Lower lobe of right lung (tissue), 2 donors: ENCODE measurements around the gene KLHL42. TPM values are rescaled to one million over a fixed set of nuclear protein-coding genes. Genes with fewer than 3 reads are reported as not detected.

Source experiments
- ATAC-seq, 2 donors: fragments of 200-7000 bp; cut with Tn5 transposase; one replicate each; pipeline ENCODE4 v1.9.1; 2020 to 2022; ENCODE audit warnings: mild to moderate bottlenecking in 2 of 2, moderate library complexity in 2 of 2
- DNase-seq: peaks from one replicate; pipeline ENCODE4 v3.0.0-alpha.2; 2020
- H3K27ac ChIP-seq: fragments of 200-600 bp; one replicate; pipeline ENCODE4 v1.8.0; 2022
- H3K27me3 ChIP-seq: fragments of 200-600 bp; one replicate; pipeline ENCODE4 v1.8.0; 2022; ENCODE audit warnings: low read depth
- H3K36me3 ChIP-seq: fragments of 200-600 bp; one replicate; pipeline ENCODE4 v1.8.0; 2022; ENCODE audit warnings: mild to moderate bottlenecking
- H3K4me1 ChIP-seq: fragments of 200-600 bp; one replicate; pipeline ENCODE4 v1.8.0; 2022
- H3K4me3 ChIP-seq: fragments of 200-600 bp; one replicate; pipeline ENCODE4 v1.8.0; 2022; ENCODE audit warnings: mild to moderate bottlenecking
- H3K9me3 ChIP-seq: fragments of 200-600 bp; one replicate; pipeline ENCODE4 v1.8.0; 2022
- CTCF ChIP-seq: fragments of 200-600 bp; IDR thresholded peaks from one replicate; pipeline ENCODE4 v1.8.0; 2022; ENCODE audit warnings: antibody characterized with exemption, mild to moderate bottlenecking
- intact Hi-C: fragments of 100-400 bp; cut with DNase I; formaldehyde crosslinking; loops from one replicate; pipeline ENCODE4 v1.11.0; 2022
- total RNA-seq: library from RNA; stranded (reverse); fragmentation: NEBNext Ultra II Directional; extraction: Animal tissue kit (Norgen Biotek cat#: 25700); gene quantifications from one replicate; pipeline ENCODE4 v1.2.1, GENCODE V29; 2021
- donor health status: DM: no; HTN: yes; CAD: no; lungs with severe emphysema.

KLHL42 gene
- total RNA-seq, 1 donor from 2014 or later = 19.1 TPM

DNA sequence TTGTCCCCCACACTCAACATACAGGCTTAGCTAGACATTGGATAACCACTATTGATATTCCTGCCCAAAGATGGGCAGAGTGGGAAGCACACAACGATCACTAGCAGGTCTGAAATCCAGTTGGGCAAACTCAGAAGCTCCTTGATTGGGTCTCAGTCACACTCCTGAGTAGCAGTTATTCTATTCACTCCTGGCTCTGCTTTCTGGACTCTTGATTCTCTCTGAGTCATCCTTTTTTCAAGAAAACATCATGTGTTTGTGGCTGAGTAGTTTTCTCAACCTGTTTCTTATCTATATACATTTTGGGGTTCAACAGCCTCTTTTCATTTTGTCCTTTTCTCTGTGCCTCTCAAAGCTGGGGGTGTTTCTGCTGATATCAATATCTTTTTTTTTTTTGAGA is 46.0 kb downstream of the KLHL42 start:
- peaks cover 5% of the 10 kb centered on the region for H3K27me3 ChIP-seq
- no peaks in the 10 kb centered on the region for H3K9me3 ChIP-seq
- ATAC-seq = no peak
- H3K4me3 ChIP-seq = no peak overlapping the region
- H3K36me3 ChIP-seq = no peaks in the 10 kb centered on the region
- no peak overlapping the region for H3K27ac ChIP-seq
- no peak for DNase-seq
- peaks cover 4% of the 10 kb centered on the region for H3K4me1 ChIP-seq
- intact Hi-C loops = no loop called here
- TF ChIP-seq CTCF = no peak

GRCh38 chr12:27828196-27828595 is 48.2 kb downstream of the KLHL42 start:
- no peak for ATAC-seq
- Histone ChIP-seq H3K36me3 (no peaks in the 10 kb centered on the region), H3K27ac (no peak overlapping the region), H3K27me3 (no peaks in the 10 kb centered on the region), H3K9me3 (no peaks in the 10 kb centered on the region), H3K4me1 (no peaks in the 10 kb centered on the region), H3K4me3 (no peak overlapping the region)
- intact Hi-C loops = no loop called here
- DNase-seq = no peak
- no peak for TF ChIP-seq CTCF

GRCh38 chr12:27838543-27839185 is 58.6 kb downstream of the KLHL42 start:
- DNase-seq = no peak
- H3K27me3 ChIP-seq = no peaks in the 10 kb centered on the region
- H3K4me3 ChIP-seq = no peak overlapping the region
- TF ChIP-seq CTCF = no peak
- H3K9me3 ChIP-seq = no peaks in the 10 kb centered on the region
- ATAC-seq = no peak
- H3K27ac ChIP-seq = no peak overlapping the region
- intact Hi-C loops = no loop called here
- no peaks in the 10 kb centered on the region for H3K36me3 ChIP-seq
- H3K4me1 ChIP-seq = no peaks in the 10 kb centered on the region

GRCh38 chr12:27840229-27840999 is 60.4 kb downstream of the KLHL42 start:
- H3K27me3 ChIP-seq = no peaks in the 10 kb centered on the region
- no peak for TF ChIP-seq CTCF
- no peaks in the 10 kb centered on the region for H3K36me3 ChIP-seq
- H3K4me3 ChIP-seq = no peak overlapping the region
- no peak for ATAC-seq
- no peak for DNase-seq
- H3K9me3 ChIP-seq = no peaks in the 10 kb centered on the region
- intact Hi-C loops = no loop called here
- no peak overlapping the region for H3K27ac ChIP-seq
- H3K4me1 ChIP-seq = no peaks in the 10 kb centered on the region

- Histone ChIP-seq H3K4me3 (no peak overlapping the region), H3K4me1 (no peaks in the 10 kb centered on the region), H3K36me3 (no peaks in the 10 kb centered on the region), H3K9me3 (no peaks in the 10 kb centered on the region), H3K27me3 (no peaks in the 10 kb centered on the region), H3K27ac (no peak overlapping the region)
- intact Hi-C loops = no loop called here
- TF ChIP-seq CTCF = no peak
- no peak for ATAC-seq
- DNase-seq = no peak
Measured at GRCh38 chr12:27841392-27841882, 61.4 kb downstream of the KLHL42 start.
